Pancreas (tissue), 10 donors: ENCODE data around the gene SYCE1. TPM values are rescaled to one million over a fixed set of nuclear protein-coding genes. Genes with fewer than 3 reads are reported as not detected.
A peak's percentile ranks its signal among the peaks of the same experiment; 100 is the strongest.
"Not testable (repeated sequence)": the region's sequence is repeated elsewhere in the genome, so short reads cannot be mapped to it uniquely, and the experiment has no call there.

Source experiments
- ATAC-seq, 4 donors: fragments of 200-7000 bp; cut with Tn5 transposase; one replicate each; pipeline versions ENCODE4 v1.8.0 to v1.9.1; 2020; ENCODE audit warnings: mild to moderate bottlenecking in 4 of 4, moderate library complexity in 4 of 4
- DNase-seq, 6 donors: peaks; one replicate each; pipeline ENCODE4 v3.0.0-alpha.2; 2020
- FAIRE-seq: peaks from 2 replicates; lab custom pipeline; 2012; peaks lifted over from hg19 to GRCh38; lab: Jason Lieb, UNC
- H3K27ac ChIP-seq, 4 donors: fragments of 200-600 bp; sonication (generic); 1 replicate in 3 of 4; 2 replicates in 1 of 4; pipeline versions ENCODE4 v1.5.0 to v1.8.0; 2020
- H3K27me3 ChIP-seq, 4 donors: fragments of 200-600 bp; one replicate each; pipeline ENCODE4 v1.8.0; 2021
- H3K36me3 ChIP-seq, 3 donors: fragments of 200-600 bp; sonication (generic) in 1 of 3; one replicate each; pipeline versions ENCODE4 v1.5.0 to v1.8.0; 2020 to 2021
- H3K4me1 ChIP-seq, 3 donors: fragments of 200-600 bp; one replicate each; pipeline ENCODE4 v1.8.0; 2021
- H3K4me3 ChIP-seq, 4 donors: fragments of 200-600 bp; sonication (generic) in 2 of 4; one replicate each; pipeline versions ENCODE4 v1.5.0 to v1.8.0; 2020 to 2021
- H3K9me3 ChIP-seq, 4 donors: fragments of 200-600 bp; one replicate each; pipeline ENCODE4 v1.8.0; 2021
- WGBS, 2 donors: extraction: QIAGEN DNeasy Blood & Tissue Kit; methylation state at CpG; one replicate each; pipeline ENCODE4 v1.1.7; 2013; 5-methylcytosine and 5-hydroxymethylcytosine counted together
- intact Hi-C, 3 donors: fragments of 100-400 bp; cut with DNase I; formaldehyde crosslinking; loops; one replicate each; pipeline versions ENCODE4 v1.11.1 to v1.14.2; 2022
- polyA plus RNA-seq, 2 donors: library from polyadenylated mRNA; stranded (reverse); fragments of 200-250 nt; gene quantifications; one replicate each; pipeline ENCODE4 v1.2.3, GENCODE V29; 2013
- total RNA-seq, 6 donors: library from RNA; stranded (reverse); fragmentation: NEBNext Ultra II Directional in 4 of 6; extraction: Animal tissue kit (Norgen Biotek cat#: 25700) in 4 of 6; gene quantifications; one replicate each; pipeline versions ENCODE4 v1.2.1 to v1.2.4, GENCODE V29; 2021 to 2023
- TF ChIP-seq, protein P1 (sequence below), 4 donors: fragments of 200-600 bp; sonication (generic) in 3 of 4; IDR thresholded peaks; one replicate each; pipeline versions ENCODE4 v1.5.0 to v1.8.0; 2021; ENCODE audit warnings: antibody characterized with exemption in 4 of 4
- donor health status: healthy with polysubstance abuse.
- donor health status: DM: no; HTN: no; CAD: no; lungs with moderate emphysema.
- donor health status: DM: no; HTN: no; CAD: no.
- donor health status: control.
- donor health status: control.
- donor health status: Bipolar disorder and iron deficiency.
- donor health status: DM: yes; HTN: yes; CAD: no.
- donor health status: DM: no; HTN: no; CAD: no.
- donor health status: DM: no; HTN: no; CAD: no.
- donor health status: DM: yes; HTN: yes; CAD: no.

SYCE1 gene
- total and polyA plus RNA-seq, 8 donors = 0.69 to 8.3 (median 1.1) TPM

DNA sequence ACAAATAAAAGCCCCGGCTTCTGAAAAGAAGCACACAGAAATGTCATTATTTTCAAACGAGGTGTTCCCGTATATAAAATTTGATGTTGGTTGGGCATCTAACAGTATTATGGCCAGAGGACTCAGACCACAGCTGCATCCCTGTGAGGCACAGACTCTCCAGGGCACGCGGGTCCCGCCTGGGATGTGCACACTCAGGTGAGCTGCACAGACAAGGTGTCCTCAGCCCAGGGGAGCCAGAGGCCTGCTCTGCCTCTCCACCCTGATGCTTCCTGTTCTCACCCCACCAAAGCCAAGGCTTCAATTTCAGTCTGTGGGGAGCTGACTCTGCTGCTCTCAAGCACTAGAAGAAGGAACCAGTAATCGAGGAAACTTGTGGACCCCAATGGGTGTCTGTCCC lies 39.9 kb downstream of the SYCE1 start:
- Histone ChIP-seq H3K9me3 (no peaks in the 10 kb centered on the region), H3K36me3 (no peaks in the 10 kb centered on the region), H3K4me3 (no peak overlapping the region), H3K27me3 (no peaks in the 10 kb centered on the region), H3K27ac (no peak overlapping the region), H3K4me1 (peaks cover 4 to 6% (median 5%) of the 10 kb centered on the region in 3 donors)
- ATAC-seq = no peak
- DNase-seq = no peak
- 83 to 85% methylated on average over 7 of the region's 7 CpGs for WGBS, 2 donors
- intact Hi-C loops = no loop called here
- TF ChIP-seq, protein P1, sequence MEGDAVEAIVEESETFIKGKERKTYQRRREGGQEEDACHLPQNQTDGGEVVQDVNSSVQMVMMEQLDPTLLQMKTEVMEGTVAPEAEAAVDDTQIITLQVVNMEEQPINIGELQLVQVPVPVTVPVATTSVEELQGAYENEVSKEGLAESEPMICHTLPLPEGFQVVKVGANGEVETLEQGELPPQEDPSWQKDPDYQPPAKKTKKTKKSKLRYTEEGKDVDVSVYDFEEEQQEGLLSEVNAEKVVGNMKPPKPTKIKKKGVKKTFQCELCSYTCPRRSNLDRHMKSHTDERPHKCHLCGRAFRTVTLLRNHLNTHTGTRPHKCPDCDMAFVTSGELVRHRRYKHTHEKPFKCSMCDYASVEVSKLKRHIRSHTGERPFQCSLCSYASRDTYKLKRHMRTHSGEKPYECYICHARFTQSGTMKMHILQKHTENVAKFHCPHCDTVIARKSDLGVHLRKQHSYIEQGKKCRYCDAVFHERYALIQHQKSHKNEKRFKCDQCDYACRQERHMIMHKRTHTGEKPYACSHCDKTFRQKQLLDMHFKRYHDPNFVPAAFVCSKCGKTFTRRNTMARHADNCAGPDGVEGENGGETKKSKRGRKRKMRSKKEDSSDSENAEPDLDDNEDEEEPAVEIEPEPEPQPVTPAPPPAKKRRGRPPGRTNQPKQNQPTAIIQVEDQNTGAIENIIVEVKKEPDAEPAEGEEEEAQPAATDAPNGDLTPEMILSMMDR (IDR thresholded peaks at IDR 0.05) = no peak
- no peak for FAIRE-seq

DNA sequence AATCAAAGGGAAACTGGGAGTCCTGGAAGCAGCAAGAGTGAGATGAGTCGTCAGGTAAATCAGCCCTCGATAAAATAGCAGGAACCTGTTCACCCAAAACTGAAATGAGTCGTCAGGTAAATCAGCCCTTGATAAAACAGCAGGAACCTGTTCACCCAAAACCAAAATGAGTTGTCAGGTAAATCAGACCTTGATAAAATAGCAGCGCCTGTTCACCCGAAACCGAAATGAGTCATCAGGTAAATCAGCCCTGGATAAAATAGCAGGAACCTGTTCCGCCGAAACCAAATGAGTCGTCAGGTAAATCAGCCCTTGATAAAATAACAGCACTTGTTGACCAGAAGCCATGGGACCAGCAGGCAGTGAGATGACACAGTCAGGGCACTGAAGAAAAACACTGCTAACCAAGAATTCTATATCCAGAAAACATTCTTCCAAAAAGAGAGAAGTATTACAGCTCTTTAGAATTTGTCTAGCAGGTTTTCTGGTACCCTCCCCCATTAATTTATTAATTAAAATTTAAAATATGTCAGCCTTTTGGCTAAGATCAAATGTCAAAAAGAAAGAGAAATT lies 41.7 kb downstream of the SYCE1 start:
- Histone ChIP-seq H3K36me3 (no peaks in the 10 kb centered on the region), H3K4me3 (no peak overlapping the region), H3K9me3 (no peaks in the 10 kb centered on the region), H3K27ac (no peak overlapping the region), H3K27me3 (no peaks in the 10 kb centered on the region), H3K4me1 (peaks cover 6 to 13% (median 8%) of the 10 kb centered on the region in 3 donors)
- FAIRE-seq (no peak), DNase-seq (no peak), ATAC-seq (no peak)
- 93 to 95% methylated on average over 9 of the region's 9 CpGs for WGBS, 2 donors
- intact Hi-C loops = no loop called here
- TF ChIP-seq, protein P1 (IDR thresholded peaks at IDR 0.05) = no peak

DNA sequence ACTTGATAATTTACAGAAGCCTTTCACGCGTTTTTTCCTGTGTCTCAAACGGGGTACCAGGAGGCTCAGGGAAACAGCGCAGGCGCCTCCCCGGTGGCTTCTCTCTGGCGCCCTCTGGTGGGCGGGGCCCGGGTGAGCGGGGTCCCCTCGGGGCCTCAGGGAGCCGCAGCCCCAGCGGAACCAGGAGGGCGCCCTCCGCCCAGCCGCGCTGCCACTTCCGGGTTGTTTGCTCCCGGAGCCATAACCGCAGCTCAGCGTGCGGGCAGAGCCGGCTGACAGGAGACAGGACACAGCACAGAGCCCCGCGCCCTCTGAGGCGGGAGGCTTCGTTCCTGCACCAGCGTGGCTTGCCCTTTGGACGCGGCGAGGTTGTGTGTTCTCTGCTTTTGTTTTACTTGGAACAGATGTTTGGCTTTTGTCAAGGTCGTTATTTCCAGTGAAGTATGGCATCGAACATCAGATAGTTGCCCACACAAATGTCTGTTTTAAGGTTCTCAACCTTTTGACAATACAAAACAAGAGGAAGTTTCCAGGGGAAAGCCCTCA lies 45.1 kb downstream of the SYCE1 start:
- Histone ChIP-seq H3K36me3 (no peaks in the 10 kb centered on the region), H3K9me3 (no peaks in the 10 kb centered on the region), H3K4me3 (peak overlapping the region; percentile 7 to 43 (median 30)), H3K27ac (peak overlapping the region; percentile 30 to 75 (median 39)), H3K27me3 (no peaks in the 10 kb centered on the region), H3K4me1 (peaks cover 0 to 17% (median 8%) of the 10 kb centered on the region in 3 donors)
- WGBS, 2 donors = 1 to 2% methylated on average over 33 of the region's 33 CpGs
- FAIRE-seq = no peak
- DNase-seq = peak; percentile 79 to 100 (median 89)
- peak; percentile 98 to 100 (median 99) for ATAC-seq
- intact Hi-C loops = no loop called here
- TF ChIP-seq, protein P1 (IDR thresholded peaks at IDR 0.05) = peak; percentile 89 to 99 (median 94)

DNA sequence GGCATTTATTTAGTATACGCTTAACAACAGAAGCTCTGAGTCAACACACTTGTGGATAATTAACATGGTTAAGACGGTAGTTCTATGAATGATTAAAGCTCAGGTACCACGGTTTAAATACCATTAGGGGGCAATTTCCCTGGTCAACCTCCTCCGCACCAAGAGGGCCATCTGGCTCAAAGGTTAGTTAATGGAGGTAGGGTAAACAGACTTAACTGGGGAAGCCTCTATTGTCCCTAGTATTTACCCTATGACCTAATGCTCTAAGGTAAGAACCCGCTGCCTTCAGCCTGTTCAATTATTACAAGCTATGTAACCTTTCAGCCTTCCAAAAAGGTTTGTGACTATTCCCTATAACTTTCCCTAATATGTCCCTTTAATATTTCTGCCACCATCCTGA lies 46.9 kb downstream of the SYCE1 start:
- peaks cover 0 to 17% (median 16%) of the 10 kb centered on the region in 3 donors for H3K4me1 ChIP-seq
- H3K27me3 ChIP-seq, H3K9me3 ChIP-seq, H3K27ac ChIP-seq, FAIRE-seq, DNase-seq, H3K4me3 ChIP-seq, H3K36me3 ChIP-seq, intact Hi-C loops, ATAC-seq: not testable (repeated sequence)
- 70 to 79% methylated on average over 5 of the region's 5 CpGs for WGBS, 2 donors

DNA sequence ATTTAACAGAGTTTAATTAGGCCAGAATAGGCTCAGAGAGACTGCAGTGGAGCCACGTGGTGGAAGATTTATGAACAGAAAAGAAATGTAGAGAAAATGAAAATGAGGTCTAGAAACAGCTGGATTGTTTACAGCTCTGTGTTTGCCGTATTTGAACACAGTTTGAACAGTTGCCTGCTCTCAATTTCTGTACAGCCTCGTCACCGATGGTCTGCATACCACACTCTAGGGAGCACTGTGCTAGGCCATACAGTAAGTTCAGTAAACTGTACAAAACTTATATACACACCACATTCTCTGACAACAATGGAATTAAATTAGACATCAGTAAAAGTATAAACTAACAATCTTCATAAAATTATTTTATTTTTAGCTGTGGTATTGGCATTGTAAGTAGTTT lies 49.3 kb downstream of the SYCE1 start:
- TF ChIP-seq, protein P1 (IDR thresholded peaks at IDR 0.05) = no peak
- WGBS, 2 donors = 47% methylated on average over 4 of the region's 4 CpGs
- Histone ChIP-seq H3K9me3 (no peaks in the 10 kb centered on the region), H3K4me1 (peaks cover 9 to 25% (median 20%) of the 10 kb centered on the region in 3 donors), H3K27me3 (no peaks in the 10 kb centered on the region), H3K36me3 (no peaks in the 10 kb centered on the region), H3K27ac (no peak overlapping the region), H3K4me3 (no peak overlapping the region)
- intact Hi-C loops = no loop called here
- DNase-seq (no peak), FAIRE-seq (no peak), ATAC-seq (no peak)
